GM13976 (cell line): ENCODE results near the gene ANKRD44.

Experiments used
- DNase-seq: peaks from one replicate; pipeline ENCODE4 v3.0.0; 2012; ENCODE audit warnings: low spot score
- CTCF ChIP-seq: IDR thresholded peaks from 2 replicates; pipeline ENCODE4 v1.5.1; 2012; ENCODE audit warnings: borderline replicate concordance, mild to moderate bottlenecking; ENCODE audit not compliant: insufficient read depth; ENCODE audit errors: extremely low read depth, missing control alignments, control extremely low read depth
- in situ Hi-C: fragments of 300-500 bp; cut with MboI; formaldehyde crosslinking; loops from one replicate; pipeline ENCODE4 v1.12.0; 2022; ENCODE audit warnings: low sequenced_read_pairs, mixed read lengths, inconsistent platforms; ENCODE audit not compliant: unreplicated experiment

The ANKRD44 gene

DNA sequence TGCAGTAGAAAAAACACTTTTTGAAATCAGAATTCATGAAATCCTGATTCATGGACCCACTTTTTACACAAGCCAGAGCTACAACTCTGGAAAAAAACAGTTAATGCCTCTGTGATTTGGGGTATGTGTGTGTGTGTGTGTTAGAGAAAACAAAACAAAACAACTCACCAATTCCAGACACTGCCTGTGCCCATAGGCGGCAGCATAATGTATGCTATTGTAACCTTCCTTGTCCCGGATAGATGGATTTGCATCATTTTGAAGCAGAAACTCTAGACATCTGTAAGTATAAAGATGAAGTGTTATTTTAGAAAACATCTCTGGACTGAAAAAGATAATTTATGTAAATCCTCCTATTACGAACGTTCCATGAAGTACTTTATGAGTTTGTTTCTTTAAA, 232.0 kb downstream of the ANKRD44 start:
- no peak for TF ChIP-seq CTCF
- in situ Hi-C loops: no loop called here
- no peak for DNase-seq

GRCh38 chr2:197077336-197077735, 233.2 kb downstream of the ANKRD44 start:
- in situ Hi-C loops: no loop called here
- no peak for TF ChIP-seq CTCF
- no peak for DNase-seq

GRCh38 chr2:197076652-197077051, 233.9 kb downstream of the ANKRD44 start:
- in situ Hi-C loops: no loop called here
- DNase-seq: no peak
- TF ChIP-seq CTCF: no peak

DNA sequence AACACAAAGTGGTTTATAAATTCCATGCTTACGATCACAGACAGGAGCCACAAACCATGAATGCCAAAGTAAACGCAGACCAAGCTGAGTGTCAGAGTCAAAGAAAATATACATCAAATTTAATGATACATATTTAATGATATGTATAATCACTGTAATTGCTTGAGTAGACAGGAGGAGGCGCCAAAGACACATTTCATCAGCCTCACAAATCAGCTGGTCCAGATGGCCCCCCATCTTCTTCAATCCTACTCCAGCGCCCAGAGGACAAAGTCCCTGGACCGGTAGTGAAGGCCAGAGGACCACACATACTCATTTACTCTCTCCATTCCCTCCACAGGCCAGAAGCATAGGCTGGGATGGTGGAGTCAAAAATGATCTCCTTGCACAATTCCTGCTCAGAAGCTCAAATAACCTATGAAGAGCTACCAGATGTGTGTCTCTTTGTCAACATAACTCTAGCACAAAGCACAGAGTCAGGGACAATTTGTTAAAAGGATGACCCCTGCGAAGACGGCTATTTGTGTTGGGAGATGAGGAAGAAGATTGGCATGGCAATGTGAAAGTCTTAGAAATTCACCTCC, 234.7 kb downstream of the ANKRD44 start:
- TF ChIP-seq CTCF: no peak
- no peak for DNase-seq
- in situ Hi-C loops: no loop called here

GRCh38 chr2:197075281-197075680, 235.3 kb downstream of the ANKRD44 start:
- no peak for DNase-seq
- in situ Hi-C loops: no loop called here
- no peak for TF ChIP-seq CTCF

GRCh38 chr2:197073701-197074433, 236.7 kb downstream of the ANKRD44 start:
- DNase-seq: no peak
- no peak for TF ChIP-seq CTCF
- in situ Hi-C loops: no loop called here

DNA sequence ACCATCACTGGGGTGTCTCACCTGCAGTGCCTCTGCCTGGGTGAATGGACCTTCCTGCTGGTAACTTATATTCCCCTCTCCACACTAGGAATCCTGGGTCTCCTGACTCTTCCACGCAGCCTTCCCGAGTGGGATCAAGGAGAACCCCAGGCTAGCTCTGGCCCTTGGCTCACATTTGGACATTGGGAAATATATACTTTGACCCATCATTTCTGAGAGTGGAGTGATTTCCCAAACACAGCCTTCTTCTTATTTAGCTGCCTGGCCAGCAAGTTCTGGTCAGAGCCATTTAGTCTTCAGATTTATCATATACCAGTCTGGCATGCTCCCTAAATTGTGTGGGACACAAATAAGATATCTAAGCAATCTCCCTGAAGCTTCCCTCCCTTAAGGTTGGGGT, 237.3 kb downstream of the ANKRD44 start:
- no peak for DNase-seq
- no peak for TF ChIP-seq CTCF
- in situ Hi-C loops: no loop called here
